HEK293T (cell line): ENCODE results near the gene ZDHHC14.

Experiments used
- CTCF ChIA-PET: fragments of 350-600 bp; formaldehyde crosslinking; extraction: SDS; loops from one replicate; lab custom pipeline; 2021; ENCODE audit warnings: antibody characterized with exemption, inconsistent platforms; lab: Yijun Ruan, JAX
- POLR2A ChIA-PET: fragments of 350-600 bp; formaldehyde crosslinking; extraction: SDS; loops from one replicate; lab custom pipeline; 2020; ENCODE audit warnings: antibody characterized with exemption, inconsistent platforms; lab: Yijun Ruan, JAX
- DNase-seq: peaks from one replicate; pipeline ENCODE4 v3.0.0; 2012; ENCODE audit warnings: mixed read lengths; ENCODE audit errors: extremely low spot score
- ARNT ChIP-seq: fragments of 450-650 bp; IDR thresholded peaks from 2 replicates; pipeline ENCODE4 v1.6.1; 2017; ENCODE audit warnings: mild to moderate bottlenecking
- BHLHE40 ChIP-seq: fragments of 450-650 bp; IDR thresholded peaks from 2 replicates; pipeline ENCODE4 v1.6.1; 2016; ENCODE audit warnings: mild to moderate bottlenecking, moderate library complexity, borderline replicate concordance
- CTBP1 ChIP-seq: fragments of 450-650 bp; IDR thresholded peaks from 2 replicates; pipeline ENCODE4 v1.6.1; 2016; ENCODE audit warnings: borderline replicate concordance
- ELF4 ChIP-seq: fragments of 450-650 bp; IDR thresholded peaks from 2 replicates; pipeline ENCODE4 v1.6.1; 2017; ENCODE audit warnings: antibody characterized with exemption
- FOXA1 ChIP-seq: fragments of 450-650 bp; IDR thresholded peaks from 2 replicates; pipeline ENCODE4 v1.6.1; 2016; ENCODE audit warnings: mild to moderate bottlenecking
- FOXK2 ChIP-seq: fragments of 450-650 bp; IDR thresholded peaks from 2 replicates; pipeline ENCODE4 v1.6.1; 2016; ENCODE audit warnings: mild to moderate bottlenecking
- FOXM1 ChIP-seq: fragments of 450-650 bp; IDR thresholded peaks from 2 replicates; pipeline ENCODE4 v1.6.1; 2017; ENCODE audit warnings: mild to moderate bottlenecking, borderline replicate concordance
- HDGF ChIP-seq: fragments of 450-650 bp; IDR thresholded peaks from 2 replicates; pipeline ENCODE4 v1.6.1; 2017; ENCODE audit warnings: antibody characterized with exemption, borderline replicate concordance
- L3MBTL2 ChIP-seq: fragments of 450-650 bp; conservative IDR thresholded peaks from 2 replicates; pipeline ENCODE4 v1.6.1; 2016; ENCODE audit warnings: mild to moderate bottlenecking
- LEF1 ChIP-seq: fragments of 450-650 bp; IDR thresholded peaks from 2 replicates; pipeline ENCODE4 v1.6.1; 2017; ENCODE audit warnings: mild to moderate bottlenecking, borderline replicate concordance
- NFRKB ChIP-seq: fragments of 450-650 bp; IDR thresholded peaks from 2 replicates; pipeline ENCODE4 v1.6.1; 2016; ENCODE audit warnings: mild to moderate bottlenecking, moderate library complexity
- PKNOX1 ChIP-seq: fragments of 450-650 bp; IDR thresholded peaks from 2 replicates; pipeline ENCODE4 v1.6.1; 2016
- SP1 ChIP-seq: fragments of 450-650 bp; IDR thresholded peaks from 2 replicates; pipeline ENCODE4 v1.6.1; 2017
- SUZ12 ChIP-seq: fragments of 450-650 bp; IDR thresholded peaks from 2 replicates; pipeline ENCODE4 v1.6.1; 2016; ENCODE audit warnings: mild to moderate bottlenecking
- TARDBP ChIP-seq: fragments of 450-650 bp; IDR thresholded peaks from 2 replicates; pipeline ENCODE4 v1.6.1; 2016
- ZNF384 ChIP-seq: fragments of 450-650 bp; IDR thresholded peaks from 2 replicates; pipeline ENCODE4 v1.6.1; 2016

Gene ZDHHC14

GRCh38 chr6:157411368-157411767 lies 30.4 kb downstream of the ZDHHC14 start:
- no peak for DNase-seq
- no peak for TF ChIP-seq SP1
- no peak for TF ChIP-seq SUZ12
- TF ChIP-seq CTBP1 = no peak
- ChIA-PET CTCF (no interaction called here), POLR2A (no interaction called here)

DNA sequence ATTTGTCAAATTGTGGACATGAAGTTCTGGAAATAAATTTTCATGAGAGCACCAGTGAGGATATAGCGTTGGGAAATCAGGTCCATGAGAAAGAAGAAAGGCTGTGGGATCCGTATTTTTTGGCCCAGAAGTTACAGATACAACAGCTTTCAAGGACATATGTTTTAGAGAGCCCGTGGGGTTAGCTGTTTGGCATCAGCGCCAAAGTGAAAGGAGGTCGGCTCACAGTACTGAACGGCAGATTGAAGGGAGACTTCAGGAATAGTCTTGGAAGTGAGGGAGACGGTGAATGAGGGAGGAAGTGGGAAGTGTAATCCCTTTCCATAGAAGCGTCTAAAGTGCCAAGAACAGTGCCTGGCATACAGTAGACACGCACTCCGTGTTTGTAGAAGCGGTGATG lies 31.8 kb downstream of the ZDHHC14 start:
- DNase-seq = no peak
- ChIA-PET POLR2A (no interaction called here), CTCF (no interaction called here)
- TF ChIP-seq PKNOX1 = no peak
- no peak for TF ChIP-seq FOXM1
- TF ChIP-seq L3MBTL2 = no peak
- TF ChIP-seq FOXA1 = no peak
- TF ChIP-seq SUZ12 = no peak

DNA sequence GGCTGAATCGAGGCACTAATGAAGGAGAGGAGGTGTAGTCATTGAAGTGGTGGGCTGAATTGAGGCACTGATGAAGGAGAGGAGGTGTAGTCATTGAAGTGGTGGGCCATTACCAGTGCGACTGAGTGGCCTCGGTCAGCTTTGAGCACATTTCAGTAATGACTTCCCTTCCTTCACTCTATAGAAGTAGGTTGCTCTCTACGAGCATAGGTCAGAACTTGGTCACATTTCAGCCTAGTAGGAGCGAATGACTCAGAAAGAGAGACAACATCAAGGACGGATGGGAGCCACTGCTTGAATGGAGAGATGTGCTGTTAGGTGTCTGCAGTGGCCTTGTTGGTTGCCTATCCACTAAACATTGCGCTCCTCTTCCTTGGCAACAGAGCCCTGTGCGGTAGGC lies 39.5 kb downstream of the ZDHHC14 start:
- POLR2A ChIA-PET = no interaction called here

GRCh38 chr6:157424491-157425020 lies 43.6 kb downstream of the ZDHHC14 start:
- ChIA-PET CTCF (no interaction called here), POLR2A (no interaction called here)
- DNase-seq = no peak
- no peak for TF ChIP-seq FOXK2
- no peak for TF ChIP-seq BHLHE40
- TF ChIP-seq SP1 = no peak
- TF ChIP-seq HDGF = no peak

More for the DNA sequence above, 39.5 kb downstream of the ZDHHC14 start:
- DNase-seq = no peak
- CTCF ChIA-PET = no interaction called here
- TF ChIP-seq NFRKB (no peak), FOXM1 (no peak), BHLHE40 (no peak), L3MBTL2 (no peak), PKNOX1 (no peak), LEF1 (no peak), FOXA1 (no peak), SP1 (no peak), TARDBP (no peak), ARNT (no peak), SUZ12 (no peak), ELF4 (no peak), CTBP1 (no peak), HDGF (no peak), FOXK2 (no peak), ZNF384 (no peak)

GRCh38 chr6:157427969-157428368 lies 47.0 kb downstream of the ZDHHC14 start:
- ChIA-PET CTCF (no interaction called here), POLR2A (no interaction called here)
- no peak for TF ChIP-seq ARNT
- TF ChIP-seq FOXA1 = no peak
- TF ChIP-seq LEF1 = no peak
- no peak for TF ChIP-seq ELF4
- TF ChIP-seq PKNOX1 = no peak
- TF ChIP-seq CTBP1 = no peak
- TF ChIP-seq SUZ12 = no peak

DNA sequence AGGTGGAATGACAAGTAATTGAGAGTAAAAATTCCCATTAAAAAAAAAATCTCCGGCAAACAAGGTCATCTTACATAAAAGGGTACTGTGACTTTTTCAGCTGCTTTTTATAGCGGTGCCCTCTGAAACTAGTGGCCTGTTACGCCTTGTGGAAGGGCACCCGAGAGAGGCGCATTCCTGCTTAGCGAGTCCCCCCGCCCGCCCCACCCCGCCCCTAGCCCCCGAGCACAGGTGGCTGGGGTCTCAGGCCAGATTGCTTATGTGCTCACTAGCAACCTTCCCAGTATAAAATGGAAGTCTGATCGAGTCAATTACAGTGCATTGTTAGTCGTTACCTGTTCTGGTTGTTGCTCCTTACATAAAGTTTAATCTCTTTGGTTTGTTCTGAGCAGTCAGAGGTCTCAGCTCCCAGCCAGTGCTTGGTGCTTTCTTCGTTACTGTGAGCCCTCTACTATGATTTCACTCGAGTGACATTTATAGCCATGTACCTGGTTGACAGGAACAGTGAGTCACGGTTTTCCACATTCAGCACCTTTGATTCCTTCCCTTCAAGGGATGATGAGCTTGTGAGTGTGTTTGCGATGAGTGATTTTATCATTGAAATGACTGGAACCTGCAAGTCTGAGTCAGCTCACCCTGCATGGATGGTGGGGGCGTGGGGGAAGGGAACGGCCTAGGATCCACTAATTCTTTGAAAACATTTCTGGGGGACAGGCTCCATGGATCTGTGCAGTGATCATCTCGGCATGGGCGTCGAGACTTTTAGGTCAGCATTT lies 47.6 kb downstream of the ZDHHC14 start:
- POLR2A ChIA-PET = no interaction called here
- TF ChIP-seq CTBP1 = no peak
- TF ChIP-seq ELF4 = no peak
- TF ChIP-seq TARDBP = no peak
- no peak for TF ChIP-seq ZNF384
- TF ChIP-seq FOXM1 = no peak
- no peak for TF ChIP-seq PKNOX1
- TF ChIP-seq BHLHE40 = no peak
- no peak for TF ChIP-seq LEF1
- TF ChIP-seq L3MBTL2 = no peak
- no peak for TF ChIP-seq HDGF
- no peak for TF ChIP-seq FOXA1
- TF ChIP-seq ARNT = no peak
- CTCF ChIA-PET = interaction anchor here (0.7 kb wide), 1 partner anchor 224 kb away, joined by 3 read pairs; no protein-coding TSS in a partner anchor
- DNase-seq = no peak

More at GRCh38 chr6:157427969-157428368, 47.0 kb downstream of the ZDHHC14 start:
- no peak for DNase-seq
